ENCODE data around the gene ADRA2B. TPM values are rescaled to one million over a fixed set of nuclear protein-coding genes. Genes with fewer than 3 reads are reported as not detected.

Gene ADRA2B
- polyA plus RNA-seq, 3 donors from 2014 or later = 0.83 TPM; not detected in 2

DNA sequence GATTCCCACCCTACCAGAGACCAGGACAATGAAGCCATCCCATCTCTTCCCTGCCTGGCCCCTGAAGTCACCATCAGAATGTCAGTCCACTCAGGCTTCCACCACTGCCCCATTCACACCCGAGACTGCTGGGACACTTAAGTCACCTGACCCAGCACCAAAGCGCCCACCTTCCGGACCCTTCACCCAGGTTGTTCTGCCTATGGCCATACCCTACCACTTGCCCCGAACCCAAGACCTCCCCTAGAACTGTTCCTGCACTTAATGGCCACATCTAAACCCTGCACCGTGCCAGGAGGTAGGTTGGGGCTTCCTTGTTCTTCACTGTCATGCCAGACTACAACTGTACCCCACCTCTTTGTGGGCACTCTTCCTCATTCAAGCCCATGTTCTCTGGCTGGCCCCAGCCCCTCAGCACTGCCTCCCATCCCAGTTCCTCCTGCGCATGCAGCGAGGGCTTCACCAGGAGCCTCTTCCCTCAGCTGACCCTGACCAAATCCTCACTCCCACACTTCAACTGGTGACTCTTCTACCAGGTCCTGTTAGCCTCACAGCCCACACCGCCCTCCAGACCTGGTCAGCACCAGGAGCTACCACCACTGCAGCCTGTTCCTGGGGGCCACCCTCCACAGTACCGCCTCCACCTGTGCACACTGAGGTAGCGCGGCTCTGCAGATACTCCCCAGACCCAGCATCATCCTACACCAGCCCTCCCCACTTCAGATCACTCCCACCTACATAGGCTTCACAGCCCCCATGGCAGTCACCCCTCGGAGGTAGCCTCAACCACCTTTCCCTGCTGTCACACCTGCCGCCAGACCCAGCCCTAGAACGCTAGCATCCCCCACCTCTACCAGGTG, 8.3 kb upstream of the ADRA2B start:
- Mint-ChIP-seq H3K9me3 (no peaks in the 10 kb centered on the region), H3K4me1 (peaks cover 0 to 2% of the 10 kb centered on the region in 2 donors), H3K27ac (no peak overlapping the region), H3K27me3 (ENCODE audit: low read depth in 3 of 3) (peaks cover 5 to 9% (median 6%) of the 10 kb centered on the region in 3 donors), H3K36me3 (peaks cover 0 to 9% (median 9%) of the 10 kb centered on the region in 3 donors), H3K4me3 (no peak overlapping the region)
- DNase-seq = no peak

DNA sequence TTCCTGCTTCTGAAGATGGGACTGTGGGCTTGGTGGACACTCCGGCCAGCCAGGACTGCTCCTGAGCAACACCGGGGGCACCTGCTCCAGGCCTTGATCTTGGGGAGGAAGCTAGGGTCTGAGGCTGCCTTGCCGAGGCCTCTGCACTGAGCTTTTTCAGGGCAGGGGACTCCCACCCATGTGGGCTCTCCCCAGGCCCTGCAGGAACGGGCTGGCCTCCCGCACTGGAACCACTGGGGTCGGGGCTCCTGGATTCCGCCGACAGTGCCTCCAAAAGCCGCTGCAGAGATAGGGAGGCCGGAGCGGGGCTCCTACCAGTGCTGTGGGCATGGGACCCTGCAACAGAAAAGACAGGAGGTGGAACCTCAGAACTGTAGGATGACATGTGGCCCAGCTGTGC, 7.6 kb upstream of the ADRA2B start:
- Mint-ChIP-seq H3K4me3 (no peak overlapping the region), H3K36me3 (peaks cover 0 to 9% (median 9%) of the 10 kb centered on the region in 3 donors), H3K9me3 (no peaks in the 10 kb centered on the region), H3K27me3 (ENCODE audit: low read depth in 3 of 3) (peaks cover 6 to 9% (median 7%) of the 10 kb centered on the region in 3 donors), H3K27ac (no peak overlapping the region), H3K4me1 (peaks cover 0 to 2% of the 10 kb centered on the region in 2 donors)
- no peak for DNase-seq

DNA sequence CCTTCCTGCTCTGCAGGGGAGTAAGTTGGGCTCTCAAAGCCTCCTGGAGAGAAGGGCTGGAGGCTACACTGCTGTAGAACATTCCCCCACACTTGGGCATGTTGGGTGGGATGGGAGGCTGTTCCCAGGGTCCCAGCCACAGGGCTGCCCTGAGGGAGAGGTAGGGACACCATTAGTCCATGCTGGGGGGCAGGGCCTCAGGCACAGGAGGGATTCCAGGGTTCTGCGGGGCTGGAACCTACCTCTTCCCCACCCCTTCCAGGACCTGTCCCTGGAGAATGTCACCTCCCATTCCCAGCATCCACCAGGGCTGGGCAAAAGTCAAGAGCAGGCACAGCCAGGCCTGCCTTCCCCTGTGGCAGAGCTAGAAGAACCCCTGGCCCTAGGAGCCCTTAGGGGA, 6.9 kb upstream of the ADRA2B start:
- Mint-ChIP-seq H3K4me1 (peaks cover 0 to 2% of the 10 kb centered on the region in 2 donors), H3K27me3 (ENCODE audit: low read depth in 3 of 3) (peaks cover 7 to 9% (median 8%) of the 10 kb centered on the region in 3 donors), H3K36me3 (peaks cover 0 to 9% (median 9%) of the 10 kb centered on the region in 3 donors), H3K27ac (no peak overlapping the region), H3K4me3 (no peak overlapping the region), H3K9me3 (no peaks in the 10 kb centered on the region)
- no peak for DNase-seq

DNA sequence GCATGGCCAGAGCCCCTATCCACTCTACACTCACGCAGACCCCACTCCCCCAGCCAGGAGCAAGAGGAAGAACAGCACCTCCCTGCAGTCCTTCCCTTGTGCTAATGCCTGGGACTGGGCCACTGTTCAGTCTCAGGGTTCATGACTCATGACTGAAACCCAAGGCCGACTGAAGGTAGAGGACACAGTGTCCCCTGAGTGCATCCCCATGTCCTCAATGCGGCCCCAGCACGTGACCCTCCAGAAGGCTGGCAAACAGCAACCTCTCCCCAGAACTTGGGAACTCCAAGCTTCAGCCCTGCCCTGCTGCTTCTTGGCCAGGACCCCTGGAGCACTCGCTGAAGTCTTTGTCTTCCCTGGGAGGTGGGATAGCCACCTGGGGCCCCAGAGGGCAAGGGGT, 6.0 kb upstream of the ADRA2B start:
- no peak for DNase-seq
- Mint-ChIP-seq H3K36me3 (peaks cover 0 to 9% (median 9%) of the 10 kb centered on the region in 3 donors), H3K4me3 (no peak overlapping the region), H3K4me1 (peaks cover 0 to 2% of the 10 kb centered on the region in 2 donors), H3K27me3 (ENCODE audit: low read depth in 3 of 3) (peaks cover 7 to 9% (median 8%) of the 10 kb centered on the region in 3 donors), H3K9me3 (no peaks in the 10 kb centered on the region), H3K27ac (no peak overlapping the region)

DNA sequence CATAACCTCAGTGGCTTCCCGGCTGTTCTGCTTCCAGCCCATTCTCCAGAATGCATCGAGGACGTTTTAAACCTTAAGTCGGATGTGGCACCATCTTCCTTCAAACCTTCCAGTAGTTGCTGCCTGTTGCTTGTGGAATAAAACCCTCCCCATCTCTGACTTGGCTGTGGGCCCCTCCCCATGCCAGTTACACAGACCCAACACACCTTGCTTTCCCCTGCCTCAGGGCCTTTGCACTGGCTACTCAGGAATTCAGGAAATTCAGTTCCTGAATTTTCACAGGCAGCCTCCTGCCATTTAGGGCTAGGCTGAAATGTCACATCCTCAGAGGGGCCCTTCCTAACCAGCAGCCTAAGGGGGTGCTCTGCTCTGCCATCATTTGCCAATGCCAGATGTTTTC, 5.0 kb upstream of the ADRA2B start:
- H3K27me3 Mint-ChIP-seq (ENCODE audit: low read depth in 3 of 3) = peaks cover 7 to 9% (median 8%) of the 10 kb centered on the region in 3 donors

DNA sequence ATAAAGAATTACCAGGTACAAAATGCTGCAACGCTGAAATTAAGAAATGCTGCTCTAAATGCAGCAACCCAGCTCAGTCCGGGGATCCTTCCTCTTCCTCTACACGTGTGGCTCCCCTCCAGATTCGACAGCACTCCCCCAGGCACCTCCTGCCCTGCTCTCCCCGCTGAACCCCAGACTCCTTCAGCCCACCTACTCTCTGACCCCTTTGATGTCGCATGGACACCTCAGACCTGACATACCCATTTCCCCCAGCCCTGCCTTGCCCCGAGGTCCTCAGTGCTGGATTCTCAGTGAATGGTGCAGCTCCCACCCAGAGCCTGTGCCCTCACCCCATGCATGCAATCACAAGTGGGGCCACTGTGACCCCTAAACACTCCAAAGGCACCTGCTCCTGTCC, 4.6 kb upstream of the ADRA2B start:
- peaks cover 7 to 9% (median 8%) of the 10 kb centered on the region in 3 donors for H3K27me3 Mint-ChIP-seq (ENCODE audit: low read depth in 3 of 3)
- H3K4me1 Mint-ChIP-seq = peaks cover 0 to 2% of the 10 kb centered on the region in 2 donors
- H3K36me3 Mint-ChIP-seq = peaks cover 0 to 2% (median 1%) of the 10 kb centered on the region in 3 donors
- H3K27ac Mint-ChIP-seq = peak overlapping the region in 1 of 6 donors; percentile 17
- no peak overlapping the region for H3K4me3 Mint-ChIP-seq
- H3K9me3 Mint-ChIP-seq = no peaks in the 10 kb centered on the region
- DNase-seq = no peak

More for the DNA sequence above, 5.0 kb upstream of the ADRA2B start:
- H3K4me1 Mint-ChIP-seq = peaks cover 0 to 2% of the 10 kb centered on the region in 2 donors
- peak overlapping the region in 1 of 6 donors; percentile 17 for H3K27ac Mint-ChIP-seq
- peaks cover 0 to 6% (median 5%) of the 10 kb centered on the region in 3 donors for H3K36me3 Mint-ChIP-seq
- peak overlapping the region in 1 of 5 donors; percentile 3 for H3K4me3 Mint-ChIP-seq
- no peaks in the 10 kb centered on the region for H3K9me3 Mint-ChIP-seq
- no peak for DNase-seq

DNA sequence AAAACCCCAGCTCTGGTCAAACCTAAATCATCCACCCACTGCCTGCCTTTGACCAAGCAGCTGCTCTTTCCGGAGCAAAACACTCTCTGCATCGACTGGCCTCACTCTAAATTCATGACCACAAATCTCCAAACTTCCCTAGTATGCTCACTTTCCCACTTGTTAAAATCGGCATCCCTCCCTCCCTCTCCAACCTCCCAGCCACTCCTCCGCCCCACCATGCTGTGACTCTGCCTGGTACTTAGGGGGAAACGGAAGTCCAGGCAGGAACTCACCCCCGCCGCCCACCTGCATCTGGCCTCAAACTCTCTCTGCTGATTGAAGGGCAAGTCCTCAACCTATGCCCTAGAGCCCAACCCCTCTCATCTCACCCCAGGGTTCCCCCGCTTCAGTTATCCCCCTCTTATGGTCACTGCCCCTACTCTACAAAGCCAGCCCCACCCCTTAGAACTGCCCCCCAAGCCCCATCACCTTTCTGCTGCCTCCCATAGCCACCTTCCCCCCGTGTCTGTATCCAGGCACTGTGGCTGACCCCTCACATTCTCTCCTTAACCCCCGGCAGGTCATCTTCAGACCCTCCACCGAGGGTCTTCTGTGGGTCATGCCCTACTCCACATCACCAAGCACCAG, 3.8 kb upstream of the ADRA2B start:
- H3K4me3 Mint-ChIP-seq = no peak overlapping the region
- no peak for DNase-seq
- H3K36me3 Mint-ChIP-seq = no peaks in the 10 kb centered on the region
- H3K9me3 Mint-ChIP-seq = no peaks in the 10 kb centered on the region
- peaks cover 0 to 7% of the 10 kb centered on the region in 2 donors for H3K4me1 Mint-ChIP-seq
- peaks cover 8 to 12% (median 11%) of the 10 kb centered on the region in 3 donors for H3K27me3 Mint-ChIP-seq (ENCODE audit: low read depth in 3 of 3)
- H3K27ac Mint-ChIP-seq = no peak overlapping the region

DNA sequence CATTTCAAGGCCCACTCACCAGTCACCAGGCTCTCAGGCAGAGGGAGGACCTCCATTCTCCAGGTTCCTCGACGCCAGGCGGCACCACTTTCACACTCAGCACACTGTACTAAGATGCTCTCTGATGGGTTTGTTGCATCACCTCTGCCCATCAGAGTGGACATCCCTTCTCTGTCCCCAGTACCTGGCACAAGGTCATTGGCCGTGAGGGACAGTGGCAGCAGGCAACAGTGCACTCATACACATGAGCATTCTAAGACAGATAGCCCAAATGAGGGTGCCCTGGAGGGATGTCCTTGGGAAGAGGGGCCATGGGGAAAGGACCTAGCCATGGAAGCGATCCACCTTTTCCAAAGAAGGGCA, 3.0 kb upstream of the ADRA2B start:
- DNase-seq = no peak
- no peak overlapping the region for H3K4me3 Mint-ChIP-seq
- H3K36me3 Mint-ChIP-seq = no peaks in the 10 kb centered on the region
- H3K27me3 Mint-ChIP-seq (ENCODE audit: low read depth in 3 of 3) = peaks cover 8 to 13% (median 13%) of the 10 kb centered on the region in 3 donors
- H3K27ac Mint-ChIP-seq = no peak overlapping the region
- H3K4me1 Mint-ChIP-seq = peaks cover 0 to 7% of the 10 kb centered on the region in 2 donors
- H3K9me3 Mint-ChIP-seq = no peaks in the 10 kb centered on the region

DNA sequence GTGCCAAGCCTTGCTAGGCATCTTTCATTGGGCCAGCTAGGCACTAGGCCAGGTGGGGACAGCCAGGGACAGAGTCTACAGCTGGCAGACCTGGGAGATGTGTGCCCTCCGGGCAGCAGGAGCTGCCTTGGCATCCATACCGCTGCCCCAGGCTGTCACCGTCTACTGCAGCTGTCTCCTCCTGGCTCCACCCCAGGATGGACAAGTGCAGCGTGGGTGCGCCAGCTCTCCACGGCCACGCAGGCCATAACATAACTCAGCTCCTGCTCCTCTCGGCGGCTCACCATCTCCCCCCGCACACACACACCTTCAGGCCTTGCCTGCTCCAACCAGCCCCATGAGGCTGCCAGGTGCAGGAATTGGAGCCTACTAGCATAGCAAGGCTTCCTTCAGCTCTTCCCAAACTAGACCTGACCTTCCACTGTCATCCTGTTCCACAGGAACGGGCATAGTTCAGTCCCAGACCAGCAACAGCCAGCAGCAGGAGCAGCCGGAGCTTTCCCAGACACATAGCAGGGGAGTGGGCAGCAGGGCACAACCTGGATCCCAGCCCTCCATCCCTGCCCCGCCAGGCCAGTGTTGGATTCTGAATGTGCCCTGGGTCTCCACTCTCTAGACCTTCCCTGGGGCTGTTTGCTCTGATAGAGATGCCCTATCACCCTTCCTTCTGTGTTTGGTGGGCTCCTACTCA, 2.5 kb upstream of the ADRA2B start:
- Mint-ChIP-seq H3K4me1 (peaks cover 0 to 7% of the 10 kb centered on the region in 2 donors), H3K27me3 (ENCODE audit: low read depth in 3 of 3) (peaks cover 8 to 13% (median 13%) of the 10 kb centered on the region in 3 donors), H3K4me3 (no peak overlapping the region), H3K27ac (no peak overlapping the region), H3K9me3 (no peaks in the 10 kb centered on the region), H3K36me3 (no peaks in the 10 kb centered on the region)
- DNase-seq = no peak

DNA sequence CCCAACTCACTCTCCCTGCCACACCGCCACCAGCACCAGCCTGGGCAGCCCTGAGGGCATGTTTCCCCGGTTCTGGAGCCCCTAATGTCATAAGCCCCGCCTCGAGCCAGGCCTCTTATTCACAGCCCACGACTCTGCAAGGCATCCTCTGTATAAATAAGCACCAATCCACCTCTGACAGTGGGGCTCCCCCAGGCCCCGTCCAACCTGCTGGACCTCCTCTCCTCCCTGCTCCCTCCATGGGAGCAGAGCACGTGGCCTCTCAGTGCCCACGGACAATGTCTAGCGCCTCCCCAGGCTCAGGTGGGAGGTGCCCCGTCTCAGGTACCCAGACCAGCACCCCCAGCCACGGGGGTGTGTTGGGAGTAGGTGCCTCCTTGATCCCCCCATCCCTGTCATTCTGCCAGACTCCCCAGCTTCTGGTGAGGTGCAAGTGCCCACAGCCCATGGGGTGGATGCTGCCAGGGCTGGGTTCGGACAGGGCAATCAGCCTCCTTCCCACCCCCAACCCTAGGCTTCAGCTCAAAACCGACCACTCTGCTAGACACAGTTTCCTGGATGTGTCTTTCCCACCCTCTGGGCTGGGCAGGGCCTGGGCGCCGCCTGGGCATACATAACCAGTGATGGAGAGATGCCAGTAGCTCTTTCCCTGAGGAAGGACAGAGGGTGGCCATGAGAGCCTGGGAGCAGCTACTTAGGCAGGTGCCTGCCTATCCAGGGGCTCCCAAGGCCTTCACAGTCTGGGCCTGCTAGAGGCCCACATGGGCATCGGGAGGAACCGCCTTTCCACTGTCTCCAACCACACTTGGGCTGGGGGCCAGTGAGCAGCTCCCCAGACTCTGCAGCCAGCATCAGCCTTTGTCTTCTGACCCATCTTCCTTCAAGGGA, 1.6 kb upstream of the ADRA2B start:
- peak overlapping the region; percentile 44 to 68 (median 66) for H3K4me3 Mint-ChIP-seq

DNA sequence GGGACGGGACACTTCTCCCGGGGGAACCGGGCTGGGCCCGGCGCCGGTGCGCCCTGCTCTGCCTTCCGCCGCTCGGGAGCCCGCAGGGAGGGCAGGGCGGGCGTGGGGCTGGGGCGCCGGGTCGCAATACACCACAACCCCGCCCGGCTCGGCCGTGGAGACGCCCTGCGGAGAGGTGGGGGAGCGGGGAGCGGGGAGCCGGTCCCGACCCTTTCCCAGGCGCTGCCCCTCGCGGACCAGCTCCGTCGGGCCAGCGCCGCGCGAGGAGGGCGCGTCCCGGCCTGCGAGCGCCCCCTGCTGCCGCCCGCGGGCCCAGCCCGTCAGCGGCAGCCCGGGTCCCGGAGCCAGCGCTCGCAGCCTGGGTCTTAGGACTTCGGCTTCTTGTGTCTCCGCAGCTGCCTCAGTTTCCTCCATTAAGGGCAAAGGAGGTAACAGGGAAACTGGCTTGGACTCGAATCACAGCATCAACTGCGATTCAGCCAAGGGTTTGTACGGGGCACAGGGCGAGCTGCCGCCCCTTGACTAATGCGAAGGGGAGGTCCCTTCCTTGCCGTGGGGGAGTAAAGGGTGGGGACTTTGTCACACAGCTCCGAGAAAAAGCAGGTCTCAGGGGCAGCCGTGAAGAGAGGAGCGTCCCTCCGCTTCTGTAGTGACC, 635 bp upstream of the ADRA2B start:
- H3K4me1 Mint-ChIP-seq = peaks cover 0 to 7% of the 10 kb centered on the region in 2 donors
- peak overlapping the region in 4 of 5 donors; percentile 46 to 68 (median 63) for H3K4me3 Mint-ChIP-seq
- H3K27ac Mint-ChIP-seq = no peak overlapping the region
- peak; percentile 60 to 69 (median 62) for DNase-seq
- peaks cover 8 to 13% (median 13%) of the 10 kb centered on the region in 3 donors for H3K27me3 Mint-ChIP-seq (ENCODE audit: low read depth in 3 of 3)
- no peaks in the 10 kb centered on the region for H3K36me3 Mint-ChIP-seq
- no peaks in the 10 kb centered on the region for H3K9me3 Mint-ChIP-seq

More for the DNA sequence above, 1.6 kb upstream of the ADRA2B start:
- Mint-ChIP-seq H3K4me1 (peaks cover 0 to 7% of the 10 kb centered on the region in 2 donors), H3K36me3 (no peaks in the 10 kb centered on the region), H3K9me3 (no peaks in the 10 kb centered on the region), H3K27me3 (ENCODE audit: low read depth in 3 of 3) (peaks cover 8 to 13% (median 13%) of the 10 kb centered on the region in 3 donors), H3K27ac (no peak overlapping the region)
- no peak for DNase-seq

DNA sequence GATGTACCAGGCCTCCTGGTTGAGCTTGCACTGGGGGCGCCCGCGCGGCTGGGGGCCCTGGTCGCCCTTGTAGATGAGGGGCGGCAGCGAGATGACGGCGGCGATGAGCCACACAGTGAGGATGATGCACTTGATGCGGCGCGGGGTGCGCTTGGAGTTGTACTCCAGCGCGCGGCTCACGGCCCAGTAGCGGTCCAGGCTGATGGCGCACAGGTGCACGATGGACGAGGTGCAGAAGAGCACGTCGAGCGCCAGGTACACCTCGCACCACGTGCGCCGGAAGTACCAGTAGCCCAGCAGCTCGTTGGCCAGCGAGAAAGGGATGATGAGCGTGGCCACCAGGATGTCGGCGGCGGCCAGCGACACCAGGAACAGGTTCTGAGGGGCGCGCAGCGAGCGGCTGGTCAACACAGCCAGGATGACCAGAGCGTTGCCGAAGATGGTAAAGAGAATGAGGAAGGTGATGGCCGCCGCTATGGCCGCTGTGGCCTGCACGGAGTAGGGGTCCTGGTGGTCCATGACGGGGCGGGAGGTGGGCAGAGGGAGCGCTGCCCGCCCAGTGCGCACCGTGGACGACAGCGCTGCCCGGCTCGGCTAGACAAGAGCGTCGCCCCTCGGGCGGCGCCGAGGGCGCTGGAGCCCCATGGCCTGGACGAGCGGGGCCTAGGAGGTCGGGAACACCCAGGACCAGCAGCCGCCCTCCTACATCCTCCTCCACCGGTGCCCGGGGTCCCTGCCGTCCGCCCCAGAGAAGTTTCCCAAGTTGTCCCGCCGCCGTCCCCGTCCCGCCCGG, 544 bp downstream of the ADRA2B start:
- Mint-ChIP-seq H3K27ac (peak overlapping the region in 1 of 6 donors; percentile 65), H3K27me3 (ENCODE audit: low read depth in 3 of 3) (peaks cover 2 to 11% (median 8%) of the 10 kb centered on the region in 3 donors), H3K4me3 (peak overlapping the region; percentile 57 to 77 (median 74)), H3K4me1 (peaks cover 0 to 7% of the 10 kb centered on the region in 2 donors), H3K36me3 (no peaks in the 10 kb centered on the region), H3K9me3 (no peaks in the 10 kb centered on the region)
- no peak for DNase-seq
